Neural cell (in vitro differentiated cells): ENCODE data around the gene NUDCD2. TPM values are rescaled to one million over a fixed set of nuclear protein-coding genes. Genes with fewer than 3 reads are reported as not detected.

Experiments used
- H2AFZ ChIP-seq: fragments of 200-600, 300-800 bp; sonication (generic), shearing (Covaris generic); 2 replicates; pipeline ENCODE4 v1.6.0; 2014; ENCODE audit warnings: low read depth, mild to moderate bottlenecking, antibody characterized with exemption, low read length, moderate library complexity
- H3F3A ChIP-seq: fragments of 200-600 bp; shearing (Covaris generic); 2 replicates; pipeline ENCODE4 v1.6.1; 2016; ENCODE audit warnings: mild to moderate bottlenecking, moderate library complexity, mixed read lengths, antibody characterized with exemption, low read length; ENCODE audit not compliant: insufficient read depth, poor library complexity, severe bottlenecking
- H3K27ac ChIP-seq: fragments of 200-600, 300-800 bp; sonication (generic), shearing (Covaris generic); 2 replicates; pipeline ENCODE4 v1.5.1; 2014; ENCODE audit warnings: mild to moderate bottlenecking, low read length, moderate library complexity
- H3K27me3 ChIP-seq: fragments of 300-800, 200-600 bp; sonication (generic), shearing (Covaris generic); 2 replicates; pipeline ENCODE4 v1.6.0; 2014; ENCODE audit warnings: mild to moderate bottlenecking, low read depth, low read length, moderate library complexity; ENCODE audit not compliant: insufficient read depth
- H3K36me3 ChIP-seq: fragments of 300-800, 200-600 bp; sonication (generic), shearing (Covaris generic); 2 replicates; pipeline ENCODE4 v1.5.1; 2014; ENCODE audit warnings: mild to moderate bottlenecking, antibody characterized with exemption, low read length, moderate library complexity; ENCODE audit not compliant: insufficient read depth
- H3K4me2 ChIP-seq: fragments of 300-800, 200-600 bp; sonication (generic), shearing (Covaris generic); 2 replicates; pipeline ENCODE4 v1.6.0; 2014; ENCODE audit warnings: mild to moderate bottlenecking, low read length
- H3K4me3 ChIP-seq: fragments of 300-800, 200-600 bp; sonication (generic), shearing (Covaris generic); 2 replicates; pipeline ENCODE4 v1.5.1; 2014; ENCODE audit warnings: mild to moderate bottlenecking, low read length, moderate library complexity
- H3K79me2 ChIP-seq: fragments of 200-600 bp; shearing (Covaris generic); replicated peaks from 2 replicates; pipeline ENCODE4 v1.6.0; 2014; ENCODE audit warnings: mild to moderate bottlenecking, low read length, moderate library complexity; ENCODE audit not compliant: insufficient read depth
- H3K9ac ChIP-seq: fragments of 300-800, 200-600 bp; sonication (generic), shearing (Covaris generic); 2 replicates; pipeline ENCODE4 v1.6.1; 2016; ENCODE audit warnings: mild to moderate bottlenecking, low read length, mixed read lengths
- H3K9me2 ChIP-seq: fragments of 200-600 bp; shearing (Covaris generic); 2 replicates; pipeline ENCODE4 v1.6.1; 2016; ENCODE audit warnings: mild to moderate bottlenecking, low read length, mixed read lengths; ENCODE audit not compliant: insufficient read depth
- H3K9me3 ChIP-seq: fragments of 200-600, 300-800 bp; sonication (generic), shearing (Covaris generic); 2 replicates; pipeline ENCODE4 v1.6.1; 2016; ENCODE audit warnings: mild to moderate bottlenecking, mixed run types, low read length, moderate library complexity, mixed read lengths
- H4K20me1 ChIP-seq: fragments of 200-600 bp; shearing (Covaris generic); 2 replicates; pipeline ENCODE4 v1.6.1; 2016; ENCODE audit warnings: mild to moderate bottlenecking, mixed run types; ENCODE audit not compliant: insufficient read depth
- CTCF ChIP-seq: fragments of 450-650 bp; IDR thresholded peaks from 2 replicates; pipeline ENCODE4 v1.5.1; 2014; ENCODE audit warnings: antibody characterized with exemption, mild to moderate bottlenecking, moderate library complexity; ENCODE audit not compliant: poor library complexity, severe bottlenecking
- EP300 ChIP-seq: fragments of 450-650 bp; conservative IDR thresholded peaks from 2 replicates; pipeline ENCODE4 v1.6.1; 2014; ENCODE audit warnings: antibody characterized with exemption, mild to moderate bottlenecking, moderate library complexity; ENCODE audit not compliant: poor library complexity, severe bottlenecking
- EZH2 ChIP-seq: fragments of 200-600, 300-800 bp; shearing (Covaris generic), sonication (generic); IDR thresholded peaks from 2 replicates; pipeline ENCODE4 v1.6.1; 2014; ENCODE audit warnings: antibody characterized with exemption, low read length, borderline replicate concordance, mild to moderate bottlenecking; ENCODE audit not compliant: insufficient read depth, poor library complexity, severe bottlenecking
- MXI1 ChIP-seq: fragments of 450-650 bp; conservative IDR thresholded peaks from 2 replicates; pipeline ENCODE4 v1.6.1; 2014; ENCODE audit warnings: antibody characterized with exemption, mild to moderate bottlenecking; ENCODE audit not compliant: poor library complexity, severe bottlenecking
- POLR2AphosphoS5 ChIP-seq: IDR thresholded peaks from 2 replicates; pipeline ENCODE4 v1.6.1; 2012
- RAD21 ChIP-seq: fragments of 450-650 bp; conservative IDR thresholded peaks from 2 replicates; pipeline ENCODE4 v1.6.1; 2014; ENCODE audit warnings: antibody characterized with exemption, mild to moderate bottlenecking, moderate library complexity
- REST ChIP-seq: IDR thresholded peaks from 2 replicates; pipeline ENCODE4 v1.6.1; 2012; ENCODE audit warnings: borderline replicate concordance
- SMC3 ChIP-seq: fragments of 450-650 bp; conservative IDR thresholded peaks from 2 replicates; pipeline ENCODE4 v1.6.1; 2014; ENCODE audit warnings: antibody characterized with exemption, mild to moderate bottlenecking, moderate library complexity; ENCODE audit not compliant: poor library complexity
- TAF1 ChIP-seq: IDR thresholded peaks from 2 replicates; pipeline ENCODE4 v1.6.1; 2012; ENCODE audit warnings: low read depth
- polyA plus RNA-seq: library from polyadenylated mRNA; depleted of rRNA; stranded (reverse); fragments of >200 nt; gene quantifications from 2 replicates; pipeline ENCODE4 v1.2.3, GENCODE V29; 2014

Gene NUDCD2
- polyA plus RNA-seq, 1 donor from 2014 or later, result 17.7 TPM

- H4K20me1 ChIP-seq, result no peaks in the 10 kb centered on the region
- H3F3A ChIP-seq, result no peaks in the 10 kb centered on the region
- H2AFZ ChIP-seq, result peak overlapping the region; percentile 24
- H3K4me3 ChIP-seq, result peak overlapping the region; percentile 67
- no peaks in the 10 kb centered on the region for H3K9me3 ChIP-seq
- H3K9me2 ChIP-seq, result no peaks in the 10 kb centered on the region
- H3K27me3 ChIP-seq, result no peaks in the 10 kb centered on the region
- H3K9ac ChIP-seq, result peak overlapping the region; percentile 40
- H3K79me2 ChIP-seq, result peaks cover 23% of the 10 kb centered on the region
- H3K27ac ChIP-seq, result peak overlapping the region; percentile 12
- TF ChIP-seq REST, result no peak
- peak; percentile 57 for TF ChIP-seq MXI1
- no peak for TF ChIP-seq EP300
- peak; percentile 60 for TF ChIP-seq CTCF
- peak; percentile 59 for TF ChIP-seq SMC3
- peak; percentile 56 for TF ChIP-seq RAD21
- no peak for TF ChIP-seq TAF1
- TF ChIP-seq EZH2, result no peak
- TF ChIP-seq POLR2AphosphoS5, result peak; percentile 36
- H3K36me3 ChIP-seq, result no peaks in the 10 kb centered on the region
- peak overlapping the region; percentile 88 for H3K4me2 ChIP-seq
Observed at GRCh38 chr5:163503106-163504078, 43.5 kb upstream of the NUDCD2 start.

- H3K27ac ChIP-seq, result no peak overlapping the region
Observed at GRCh38 chr5:163502521-163502920, 42.6 kb upstream of the NUDCD2 start.

More at GRCh38 chr5:163502521-163502920, 42.6 kb upstream of the NUDCD2 start:
- Histone ChIP-seq H3K27me3 (no peaks in the 10 kb centered on the region), H3K9me3 (no peaks in the 10 kb centered on the region), H3F3A (no peaks in the 10 kb centered on the region), H3K4me3 (peak overlapping the region; percentile 67), H2AFZ (no peak overlapping the region), H3K9me2 (no peaks in the 10 kb centered on the region), H4K20me1 (no peaks in the 10 kb centered on the region), H3K36me3 (no peaks in the 10 kb centered on the region), H3K4me2 (peak overlapping the region; percentile 88), H3K79me2 (peaks cover 14% of the 10 kb centered on the region), H3K9ac (no peak overlapping the region)
- TF ChIP-seq CTCF (no peak), REST (no peak), SMC3 (no peak), RAD21 (no peak), EP300 (no peak), TAF1 (no peak), POLR2AphosphoS5 (no peak), MXI1 (no peak), EZH2 (no peak)
